Measurements from ENCODE around the gene WDR1.

The WDR1 gene

GRCh38 chr4:10113362-10114047 is 3.1 kb downstream of the WDR1 start:
- peak overlapping the region; percentile 25 for H3K4me3 ChIP-seq (ENCODE audit: low read depth, low read length)
- ChIA-PET POLR2A (interaction anchor here (1.2 to 1.6 kb wide), 2 partner anchors 17 to 20 kb away, joined by 4 to 5 read pairs; no protein-coding TSS in a partner anchor), CTCF (interaction anchor here (1.0 to 1.6 kb wide), 2 partner anchors 17 to 24 kb away, joined by 4 to 6 read pairs; no protein-coding TSS in a partner anchor)
- TF ChIP-seq, protein P1, sequence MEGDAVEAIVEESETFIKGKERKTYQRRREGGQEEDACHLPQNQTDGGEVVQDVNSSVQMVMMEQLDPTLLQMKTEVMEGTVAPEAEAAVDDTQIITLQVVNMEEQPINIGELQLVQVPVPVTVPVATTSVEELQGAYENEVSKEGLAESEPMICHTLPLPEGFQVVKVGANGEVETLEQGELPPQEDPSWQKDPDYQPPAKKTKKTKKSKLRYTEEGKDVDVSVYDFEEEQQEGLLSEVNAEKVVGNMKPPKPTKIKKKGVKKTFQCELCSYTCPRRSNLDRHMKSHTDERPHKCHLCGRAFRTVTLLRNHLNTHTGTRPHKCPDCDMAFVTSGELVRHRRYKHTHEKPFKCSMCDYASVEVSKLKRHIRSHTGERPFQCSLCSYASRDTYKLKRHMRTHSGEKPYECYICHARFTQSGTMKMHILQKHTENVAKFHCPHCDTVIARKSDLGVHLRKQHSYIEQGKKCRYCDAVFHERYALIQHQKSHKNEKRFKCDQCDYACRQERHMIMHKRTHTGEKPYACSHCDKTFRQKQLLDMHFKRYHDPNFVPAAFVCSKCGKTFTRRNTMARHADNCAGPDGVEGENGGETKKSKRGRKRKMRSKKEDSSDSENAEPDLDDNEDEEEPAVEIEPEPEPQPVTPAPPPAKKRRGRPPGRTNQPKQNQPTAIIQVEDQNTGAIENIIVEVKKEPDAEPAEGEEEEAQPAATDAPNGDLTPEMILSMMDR (IDR thresholded peaks at IDR 0.05; ENCODE audit: insufficient read depth, low read length, missing control alignments): no peak
- DNase-seq (ENCODE audit: low read depth, low spot score): no peak

- DNase-seq (ENCODE audit: low read depth, low spot score): no peak
- ChIA-PET POLR2A (interaction anchor here (1.2 to 1.6 kb wide), 2 partner anchors 17 to 19 kb away, joined by 4 to 5 read pairs; no protein-coding TSS in a partner anchor), CTCF (interaction anchor here (1.0 to 1.6 kb wide), 2 partner anchors 16 to 23 kb away, joined by 4 to 6 read pairs; no protein-coding TSS in a partner anchor)
- H3K4me3 ChIP-seq (ENCODE audit: low read depth, low read length): no peak overlapping the region
- TF ChIP-seq, protein P1 (IDR thresholded peaks at IDR 0.05; ENCODE audit: insufficient read depth, low read length, missing control alignments): no peak
Observed at GRCh38 chr4:10112658-10113284, 3.8 kb downstream of the WDR1 start.

DNA sequence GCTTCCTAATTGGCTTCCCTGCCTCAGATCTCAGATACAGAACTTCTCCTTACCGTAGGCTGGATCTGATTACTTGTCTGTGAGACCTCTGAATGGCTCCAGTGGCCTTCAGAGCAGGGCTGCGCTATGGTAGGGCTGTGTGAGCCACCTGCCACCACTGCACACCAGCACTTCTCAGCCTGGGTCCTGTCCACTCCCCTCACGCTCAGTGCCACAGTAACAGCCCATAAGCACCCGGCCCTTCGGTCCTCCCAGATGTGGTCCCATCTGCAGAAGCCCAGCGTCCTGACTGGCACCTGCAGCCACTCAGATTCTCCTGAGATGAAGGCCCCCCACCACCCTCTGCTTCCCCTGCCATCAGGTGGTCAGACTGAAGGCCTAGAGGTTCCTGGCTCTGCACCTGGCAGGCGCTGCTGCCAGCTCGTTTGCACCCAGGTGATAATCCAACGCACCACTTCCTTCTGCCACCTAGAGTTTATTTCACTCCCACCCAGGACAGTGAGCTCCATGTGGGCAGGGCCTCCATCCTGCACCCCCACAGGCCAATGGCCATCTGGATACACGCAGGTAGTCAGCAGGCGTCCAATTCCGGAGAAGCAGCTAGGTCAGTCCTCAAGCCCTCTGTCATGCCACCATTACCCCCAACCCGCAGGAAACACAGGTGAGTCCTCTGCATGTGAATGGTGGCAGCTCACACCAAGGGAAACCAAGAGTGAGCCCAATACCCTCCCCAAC is 5.4 kb downstream of the WDR1 start:
- ChIA-PET CTCF (interaction anchor here (1.2 kb wide), 1 partner anchor 12 kb away, joined by 3 read pairs; no protein-coding TSS in a partner anchor), POLR2A (interaction anchor here (1.0 to 1.5 kb wide), 2 partner anchors 15 to 17 kb away, joined by 3 read pairs; no protein-coding TSS in a partner anchor)
- TF ChIP-seq, protein P1 (IDR thresholded peaks at IDR 0.05; ENCODE audit: insufficient read depth, low read length, missing control alignments): no peak
- no peak for DNase-seq (ENCODE audit: low read depth, low spot score)
- H3K4me3 ChIP-seq (ENCODE audit: low read depth, low read length): no peak overlapping the region

DNA sequence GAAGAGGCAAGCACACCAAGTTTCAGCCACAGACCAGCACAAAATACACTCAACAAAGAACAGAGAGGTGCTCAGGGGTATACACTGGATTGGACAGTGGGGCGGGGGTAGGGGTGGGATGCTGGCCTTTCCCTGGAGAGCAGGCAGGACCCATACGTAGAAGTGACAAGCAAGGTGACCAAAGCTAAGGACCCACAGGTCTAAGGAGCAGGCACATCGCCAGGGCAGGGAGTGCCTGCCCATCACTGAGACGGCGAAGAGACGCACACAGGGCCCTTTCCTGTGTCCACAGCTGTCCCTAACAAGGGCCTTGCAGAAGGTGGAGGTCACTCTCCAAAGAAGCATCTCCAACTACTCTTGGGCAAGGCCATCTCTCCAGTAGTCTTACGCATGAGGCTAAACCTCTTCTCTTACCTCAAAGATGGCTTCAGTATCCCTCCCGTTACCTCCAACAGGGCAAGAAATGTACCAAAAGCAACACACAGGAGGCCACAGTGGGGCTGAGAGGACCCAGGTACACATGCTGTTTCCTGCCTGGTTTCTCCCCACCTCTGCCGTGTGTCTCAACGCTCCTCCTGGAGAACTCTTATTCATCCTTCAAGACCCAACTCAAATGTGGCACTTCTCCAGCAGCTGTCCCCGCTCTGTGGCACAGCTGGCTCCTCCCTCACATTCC is 6.5 kb downstream of the WDR1 start:
- ChIA-PET POLR2A (interaction anchor here (1.0 to 1.5 kb wide), 2 partner anchors 14 to 16 kb away, joined by 3 read pairs; no protein-coding TSS in a partner anchor), CTCF (interaction anchor here (1.2 kb wide), 1 partner anchor 10 kb away, joined by 3 read pairs; no protein-coding TSS in a partner anchor)
- DNase-seq (ENCODE audit: low read depth, low spot score): no peak
- TF ChIP-seq, protein P1 (IDR thresholded peaks at IDR 0.05; ENCODE audit: insufficient read depth, low read length, missing control alignments): no peak
- H3K4me3 ChIP-seq (ENCODE audit: low read depth, low read length): no peak overlapping the region

GRCh38 chr4:10108818-10109783 is 7.5 kb downstream of the WDR1 start:
- POLR2A ChIA-PET: interaction anchor here (3.7 to 3.9 kb wide), 2 partner anchors 8 to 12 kb away, joined by 45 to 72 read pairs; partner anchors contain the start of gene WDR1
- H3K4me3 ChIP-seq (ENCODE audit: low read depth, low read length): no peak overlapping the region
- CTCF ChIA-PET: no interaction called here
- DNase-seq (ENCODE audit: low read depth, low spot score): no peak
- TF ChIP-seq, protein P1 (IDR thresholded peaks at IDR 0.05; ENCODE audit: insufficient read depth, low read length, missing control alignments): no peak
